Peyer's patch (tissue), 4 donors: ENCODE data around the gene PLPP2. TPM values are rescaled to one million over a fixed set of nuclear protein-coding genes. Genes with fewer than 3 reads are reported as not detected.
A peak's percentile ranks its signal among the peaks of the same experiment; 100 is the strongest.

ENCODE experiments used
- DNase-seq, 3 donors: peaks; one replicate each; pipeline ENCODE4 v3.0.0-alpha.2; 2017 to 2019
- H3K27ac ChIP-seq, 4 donors: fragments of 200-600 bp; sonication (generic); one replicate each; pipeline ENCODE4 v1.5.1; 2016 to 2019
- H3K27me3 ChIP-seq, 2 donors: fragments of 200-600 bp; sonication (generic); one replicate each; pipeline ENCODE4 v1.5.1; 2019
- H3K36me3 ChIP-seq, 3 donors: fragments of 200-600 bp; sonication (generic); one replicate each; pipeline ENCODE4 v1.5.1; 2016 to 2019
- H3K4me1 ChIP-seq, 4 donors: fragments of 200-600 bp; sonication (generic); one replicate each; pipeline ENCODE4 v1.5.1; 2016 to 2019
- H3K4me3 ChIP-seq, 4 donors: fragments of 200-600 bp; sonication (generic); 1 replicate in 3 of 4; 2 replicates in 1 of 4; pipeline ENCODE4 v1.5.1; 2016 to 2019; ENCODE audit warnings: mild to moderate bottlenecking in 1 of 4
- H3K9me3 ChIP-seq, 4 donors: fragments of 200-600 bp; sonication (generic); one replicate each; pipeline ENCODE4 v1.5.1; 2016 to 2019; ENCODE audit warnings: mild to moderate bottlenecking in 1 of 4
- CTCF ChIP-seq, 6 experiments: fragments of 450-650 bp in 4 of 6; fragments of 200-600 bp in 2 of 6; sonication (generic) in 1 of 6; IDR thresholded peaks; one replicate each; pipeline ENCODE4 v1.5.1; 2017 to 2019; ENCODE audit warnings: antibody characterized with exemption in 6 of 6, mild to moderate bottlenecking in 3 of 6, moderate library complexity in 1 of 6
- POLR2A ChIP-seq, 2 donors: fragments of 450-650 bp; IDR thresholded peaks; one replicate each; pipeline ENCODE4 v1.5.1; 2017; ENCODE audit warnings: antibody characterized with exemption in 2 of 2, mild to moderate bottlenecking in 2 of 2, moderate library complexity in 2 of 2
- total RNA-seq, 4 donors: library from RNA; depleted of rRNA; stranded (reverse); fragments of >200 nt; gene quantifications; one replicate each; pipeline ENCODE4 v1.1.0, GENCODE V29; 2016

Gene PLPP2
- total RNA-seq, 4 donors from 2014 or later: 42.1 to 260 (median 188) TPM

GRCh38 chr19:313988-314815, 23.0 kb upstream of the PLPP2 start:
- DNase-seq: no peak
- Histone ChIP-seq H3K27me3 (no peaks in the 10 kb centered on the region), H3K4me3 (no peak overlapping the region), H3K36me3 (peaks cover 0 to 46% (median 0%) of the 10 kb centered on the region in 3 donors), H3K9me3 (no peaks in the 10 kb centered on the region), H3K4me1 (no peaks in the 10 kb centered on the region), H3K27ac (no peak overlapping the region)
- no peak for TF ChIP-seq POLR2A (IDR thresholded peaks at IDR 0.05)
- no peak for TF ChIP-seq CTCF (IDR thresholded peaks at IDR 0.05)

- Histone ChIP-seq H3K4me1 (no peaks in the 10 kb centered on the region), H3K9me3 (no peaks in the 10 kb centered on the region), H3K4me3 (no peak overlapping the region), H3K36me3 (peaks cover 0 to 51% (median 0%) of the 10 kb centered on the region in 3 donors), H3K27me3 (no peaks in the 10 kb centered on the region), H3K27ac (no peak overlapping the region)
- no peak for TF ChIP-seq POLR2A (IDR thresholded peaks at IDR 0.05)
- no peak for TF ChIP-seq CTCF (IDR thresholded peaks at IDR 0.05)
- no peak for DNase-seq
Observed at GRCh38 chr19:313169-313987, 22.2 kb upstream of the PLPP2 start.

GRCh38 chr19:311813-312261, 20.6 kb upstream of the PLPP2 start:
- no peaks in the 10 kb centered on the region for H3K9me3 ChIP-seq
- peaks cover 0 to 63% (median 0%) of the 10 kb centered on the region in 3 donors for H3K36me3 ChIP-seq
- no peaks in the 10 kb centered on the region for H3K27me3 ChIP-seq
- H3K4me3 ChIP-seq: peak overlapping the region in 1 of 4 donors; percentile 43
- TF ChIP-seq POLR2A (IDR thresholded peaks at IDR 0.05): no peak
- H3K4me1 ChIP-seq: no peaks in the 10 kb centered on the region
- peak overlapping the region in 1 of 4 donors; percentile 44 for H3K27ac ChIP-seq
- DNase-seq: peak in 1 of 3 donors; percentile 40

- Histone ChIP-seq H3K4me1 (no peaks in the 10 kb centered on the region), H3K27me3 (no peaks in the 10 kb centered on the region), H3K36me3 (peaks cover 0 to 65% (median 0%) of the 10 kb centered on the region in 3 donors), H3K9me3 (no peaks in the 10 kb centered on the region), H3K27ac (peak overlapping the region in 1 of 4 donors; percentile 44), H3K4me3 (peak overlapping the region in 1 of 4 donors; percentile 43)
- DNase-seq: peak in 1 of 3 donors; percentile 33
- TF ChIP-seq POLR2A (IDR thresholded peaks at IDR 0.05): no peak
- no peak for TF ChIP-seq CTCF (IDR thresholded peaks at IDR 0.05)
Observed at GRCh38 chr19:310781-311496, 19.7 kb upstream of the PLPP2 start.

- peaks cover 0 to 65% (median 0%) of the 10 kb centered on the region in 3 donors for H3K36me3 ChIP-seq
- no peaks in the 10 kb centered on the region for H3K4me1 ChIP-seq
- TF ChIP-seq POLR2A (IDR thresholded peaks at IDR 0.05) (no peak), CTCF (IDR thresholded peaks at IDR 0.05) (peak in 1 of 6 experiments; percentile 26)
- H3K9me3 ChIP-seq: no peaks in the 10 kb centered on the region
- H3K4me3 ChIP-seq: peak overlapping the region in 1 of 4 donors; percentile 43
- DNase-seq: peak in 2 of 3 donors; percentile 32 to 88
- H3K27ac ChIP-seq: peak overlapping the region in 1 of 4 donors; percentile 44
- H3K27me3 ChIP-seq: no peaks in the 10 kb centered on the region
Observed at GRCh38 chr19:310141-310651, 19.0 kb upstream of the PLPP2 start.
